ENCODE results near the gene SH2D3A. TPM values are rescaled to one million over a fixed set of nuclear protein-coding genes. Genes with fewer than 3 reads are reported as not detected.

Gene SH2D3A
- total and polyA plus RNA-seq, 2 of the 8 experiments (the other 6 are each of a cell fraction or from before 2014, with no cell fraction given), result 14.5 to 22.1 TPM

- TF ChIP-seq RNF2 (IDR thresholded peaks at IDR 0.05; ENCODE audit: borderline replicate concordance, low read depth, low read length, missing control alignments, poor library complexity, severe bottlenecking), result no peak
- no peak for TF ChIP-seq RXRA (IDR thresholded peaks at IDR 0.05; ENCODE audit: insufficient read depth, low read depth, low read length)
- no peak for TF ChIP-seq SUZ12 (IDR thresholded peaks at IDR 0.05; ENCODE audit: low read length)
- TF ChIP-seq TBP (IDR thresholded peaks at IDR 0.05; ENCODE audit: low read depth, low read length), result peak; percentile 56; the same call in 1 of the 2 replicates
- peak; percentile 91 for TF ChIP-seq JUN (IDR thresholded peaks at IDR 0.05; ENCODE audit: low read depth, low read length)
- no peak for TF ChIP-seq POU5F1 (IDR thresholded peaks at IDR 0.05; ENCODE audit: low read depth, low read length)
- no peak for TF ChIP-seq SIRT6 (IDR thresholded peaks at IDR 0.05; ENCODE audit: low read length)
- no peak for TF ChIP-seq PHF8 (conservative IDR thresholded peaks at IDR 0.05; ENCODE audit: low read depth, low read length)
- TF ChIP-seq CEBPB (IDR thresholded peaks at IDR 0.05; ENCODE audit: low read depth, low read length), result peak; percentile 58
- peak; percentile 54; the same call in 1 of the 2 replicates for TF ChIP-seq RBBP5 (IDR thresholded peaks at IDR 0.05; ENCODE audit: borderline replicate concordance, low read depth, low read length)
- no peak for TF ChIP-seq SAP30 (IDR thresholded peaks at IDR 0.05; ENCODE audit: insufficient read depth, insufficient replicate concordance, low read length)
- TF ChIP-seq ATF2 (IDR thresholded peaks at IDR 0.05; ENCODE audit: low read length), result no peak
- no peak for TF ChIP-seq SP2 (IDR thresholded peaks at IDR 0.05; ENCODE audit: low read length)
- peak; percentile 80 for TF ChIP-seq POLR2AphosphoS5 (IDR thresholded peaks at IDR 0.05; ENCODE audit: low read depth, low read length)
- no peak for TF ChIP-seq CBX5 (IDR thresholded peaks at IDR 0.05; ENCODE audit: low read depth, low read length)
- TF ChIP-seq ASH2L (IDR thresholded peaks at IDR 0.05; ENCODE audit: low read length), result no peak
- no peak for TF ChIP-seq HDAC2 (IDR thresholded peaks at IDR 0.05; ENCODE audit: borderline replicate concordance in 1 of 2, low read depth in 2 of 2, low read length in 2 of 2)
- TF ChIP-seq EGR1 (IDR thresholded peaks at IDR 0.05; ENCODE audit: borderline replicate concordance, low read depth, low read length), result no peak
- TF ChIP-seq KDM1A (IDR thresholded peaks at IDR 0.05; ENCODE audit: borderline replicate concordance, low read length), result no peak
- TF ChIP-seq SP1 (IDR thresholded peaks at IDR 0.05; ENCODE audit: low read depth, low read length), result peak; percentile 62; the same call in 1 of the 2 replicates
- TF ChIP-seq POLR2A (IDR thresholded peaks at IDR 0.05; ENCODE audit: control extremely low read depth in 1 of 2, low read depth in 2 of 2, low read length in 2 of 2), result peak; percentile 55 to 83
- TF ChIP-seq ATF3 (IDR thresholded peaks at IDR 0.05; ENCODE audit: insufficient read depth, low read depth, low read length), result peak; percentile 58; the same call in 1 of the 2 replicates
- peak; percentile 71 for TF ChIP-seq BACH1 (IDR thresholded peaks at IDR 0.05; ENCODE audit: low read length)
Measured at GRCh38 chr19:6765738-6766356, 1.4 kb downstream of the SH2D3A start (continued).

All from H1 (cell line).